WI38 (cell line): ENCODE results near the gene GOLGA8O.
"Not testable (repeated sequence)": the region's sequence is repeated elsewhere in the genome, so short reads cannot be mapped to it uniquely, and the experiment has no call there.

Experiments used
- H3K4me3 ChIP-seq: 2 replicates; pipeline ENCODE4 v1.5.1; 2011; ENCODE audit warnings: low read depth, mild to moderate bottlenecking, control low read depth, low read length

Gene GOLGA8O, protein sequence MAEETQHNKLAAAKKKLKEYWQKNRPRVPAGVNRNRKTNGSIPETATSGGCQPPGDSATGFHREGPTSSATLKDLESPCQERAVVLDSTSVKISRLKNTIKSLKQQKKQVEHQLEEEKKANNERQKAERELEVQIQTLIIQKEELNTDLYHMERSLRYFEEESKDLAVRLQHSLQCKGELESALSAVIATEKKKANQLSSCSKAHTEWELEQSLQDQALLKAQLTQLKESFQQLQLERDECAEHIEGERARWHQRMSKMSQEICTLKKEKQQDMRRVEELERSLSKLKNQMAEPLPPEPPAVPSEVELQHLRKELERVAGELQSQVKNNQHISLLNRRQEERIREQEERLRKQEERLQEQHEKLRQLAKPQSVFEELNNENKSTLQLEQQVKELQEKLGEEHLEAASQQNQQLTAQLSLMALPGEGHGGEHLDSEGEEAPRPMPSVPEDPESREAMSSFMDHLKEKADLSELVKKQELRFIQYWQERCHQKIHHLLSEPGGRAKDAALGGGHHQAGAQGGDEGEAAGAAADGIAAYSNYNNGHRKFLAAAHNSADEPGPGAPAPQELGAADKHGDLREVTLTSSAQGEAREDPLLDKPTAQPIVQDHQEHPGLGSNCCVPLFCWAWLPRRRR

DNA sequence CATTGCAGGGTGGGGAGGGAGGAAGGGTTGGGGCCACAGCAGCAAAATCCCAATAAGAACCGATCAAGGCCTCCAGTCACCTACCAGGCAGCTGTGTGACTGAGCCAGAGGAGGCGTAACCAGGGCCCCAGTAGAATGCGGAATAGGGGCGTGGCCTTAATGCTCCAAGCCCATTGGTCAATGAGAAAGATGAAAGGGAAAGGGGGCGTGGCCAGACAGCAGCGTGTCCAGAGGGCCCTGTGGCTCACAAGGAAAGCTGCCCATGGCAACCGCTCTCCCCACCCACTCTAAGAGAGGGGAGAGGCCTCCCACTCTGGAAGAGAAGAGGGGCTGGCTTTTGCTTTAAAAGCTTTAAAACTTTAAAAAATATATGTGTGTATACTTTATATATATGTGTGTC lies at the start of gene GOLGA8O:
Gene GOLGA8O (minus strand): TSS at position 101 of the 400 bp plus-strand sequence. CDS start 98 bp downstream, at position 3.
- not testable (repeated sequence) for H3K4me3 ChIP-seq

DNA sequence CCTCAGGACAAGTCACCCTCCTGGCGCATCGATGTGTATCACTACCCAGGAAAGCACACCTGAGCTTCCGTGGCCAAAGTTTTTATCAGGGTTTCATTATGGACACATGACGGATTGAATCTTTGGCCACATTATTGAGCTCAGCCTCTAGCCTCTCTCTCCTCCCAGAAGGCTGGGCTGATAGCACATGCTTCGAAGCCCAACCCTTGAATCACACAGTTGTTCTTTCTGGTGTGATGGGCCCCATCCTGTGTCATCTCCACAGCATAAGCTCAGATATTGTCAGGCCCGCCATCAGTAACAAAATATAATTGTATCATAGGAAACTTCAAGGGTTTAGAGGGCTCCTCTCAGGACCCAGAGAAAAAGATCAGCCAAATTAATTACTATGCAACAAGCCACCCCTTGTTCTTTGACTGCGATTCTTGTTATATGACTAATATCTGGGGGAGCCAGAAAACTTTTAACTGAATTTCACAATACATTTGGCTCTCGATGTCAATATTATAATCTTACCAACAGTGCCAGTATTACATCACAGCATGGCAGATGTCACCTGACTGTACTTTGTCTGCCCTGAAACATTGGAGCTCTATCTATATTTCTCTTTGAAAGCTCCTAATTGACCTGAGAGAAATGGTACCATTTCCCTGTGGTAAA lies 48.8 kb upstream of the GOLGA8O start:
- not testable (repeated sequence) for H3K4me3 ChIP-seq

DNA sequence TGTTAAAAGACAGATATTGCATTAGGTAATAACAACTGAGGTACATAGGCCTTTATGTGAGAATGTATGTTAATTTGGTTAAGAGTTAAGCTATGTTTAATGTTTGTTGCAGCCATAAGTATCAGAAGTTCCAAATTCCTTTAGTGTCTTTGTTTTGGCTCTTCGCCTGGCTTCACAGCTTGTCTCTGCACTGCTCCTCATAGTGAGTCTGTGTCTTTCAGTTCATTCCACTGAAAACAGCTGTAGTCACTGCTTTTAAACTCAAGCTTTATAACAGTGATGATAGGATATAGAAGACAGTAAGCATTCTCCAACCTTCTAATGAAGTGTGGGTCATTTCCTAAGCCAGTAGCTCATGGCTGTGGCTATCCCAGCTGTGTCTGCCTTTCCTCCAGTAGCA lies 47.5 kb upstream of the GOLGA8O start:
- H3K4me3 ChIP-seq: not testable (repeated sequence)

DNA sequence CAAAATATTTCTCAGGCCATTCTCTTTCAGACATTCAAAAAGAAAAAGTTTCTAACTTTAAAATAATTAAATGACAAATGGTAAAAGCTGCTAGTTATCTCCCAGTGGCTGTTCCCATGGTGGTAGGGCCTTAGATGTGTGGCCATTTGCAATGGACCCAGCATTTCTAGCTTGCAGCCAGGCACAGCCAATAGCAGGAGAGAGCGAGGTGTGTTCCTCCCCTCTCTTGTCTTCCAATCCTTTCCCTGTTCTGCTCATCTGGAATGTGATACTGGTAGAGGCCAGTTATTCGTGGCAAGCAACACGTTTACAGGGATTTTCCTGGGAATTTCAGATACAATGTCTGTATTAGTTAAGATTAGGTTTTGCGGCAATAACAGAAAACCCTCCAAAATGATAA lies 37.3 kb upstream of the GOLGA8O start:
- not testable (repeated sequence) for H3K4me3 ChIP-seq

DNA sequence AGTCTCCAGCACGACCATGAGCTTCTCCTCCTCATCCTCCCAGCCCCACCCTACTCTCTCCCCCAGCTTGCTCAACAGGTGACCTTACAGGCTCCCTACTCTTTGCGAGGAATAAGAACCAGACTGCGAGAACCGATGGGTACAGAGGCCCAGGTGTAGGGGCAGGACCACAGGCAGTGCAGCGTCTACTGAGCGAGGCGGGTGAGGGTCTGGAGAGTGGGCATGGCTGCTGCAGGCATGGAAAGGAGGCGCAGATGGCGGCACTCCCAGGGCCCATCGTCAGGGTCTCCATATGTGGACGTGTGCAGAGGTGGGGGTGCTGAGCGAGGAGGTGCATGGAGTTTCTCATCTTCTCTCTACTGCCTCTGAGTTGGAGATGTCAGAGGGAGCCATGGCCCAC lies 31.0 kb upstream of the GOLGA8O start:
- H3K4me3 ChIP-seq: not testable (repeated sequence)

DNA sequence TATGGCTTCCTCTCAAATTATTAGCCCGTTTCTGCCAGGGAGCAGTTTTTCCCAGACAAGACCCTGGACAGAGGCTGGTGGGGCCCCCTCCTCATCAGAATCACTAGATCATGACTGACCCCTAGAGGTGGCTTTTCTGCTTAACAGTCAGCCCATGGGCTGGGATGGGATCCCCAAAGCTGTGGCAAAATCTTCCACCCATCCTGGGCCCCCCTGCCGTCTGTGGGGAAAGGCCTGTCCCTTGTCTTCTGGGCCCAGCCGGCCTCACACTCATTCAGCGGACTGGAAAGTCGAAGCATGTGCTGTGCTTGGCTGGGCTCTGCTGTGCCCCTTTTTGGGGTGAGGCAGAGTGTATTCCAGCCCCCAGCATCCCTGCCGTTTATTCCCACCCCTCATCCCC lies 27.9 kb upstream of the GOLGA8O start:
- not testable (repeated sequence) for H3K4me3 ChIP-seq

DNA sequence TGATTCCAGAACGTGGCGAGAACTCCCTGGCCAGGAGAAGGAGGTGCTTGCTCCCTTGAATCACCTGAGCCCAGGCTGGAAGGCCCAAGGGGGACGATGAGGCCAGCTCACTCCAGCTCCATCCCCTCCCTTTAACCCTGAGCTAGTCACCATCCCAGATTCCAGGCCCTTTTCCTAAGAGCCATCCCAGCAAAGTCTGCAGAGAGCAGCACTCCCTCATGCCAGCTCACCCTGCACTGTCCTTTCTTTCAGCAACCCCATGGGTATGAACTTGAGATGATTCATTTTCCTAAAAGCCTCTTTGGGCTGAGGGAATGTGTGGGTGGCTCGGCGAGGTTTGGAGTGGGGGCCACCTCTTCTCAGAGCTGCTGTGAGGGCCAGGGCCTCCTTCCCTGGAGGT lies 26.2 kb upstream of the GOLGA8O start:
- H3K4me3 ChIP-seq: not testable (repeated sequence)

DNA sequence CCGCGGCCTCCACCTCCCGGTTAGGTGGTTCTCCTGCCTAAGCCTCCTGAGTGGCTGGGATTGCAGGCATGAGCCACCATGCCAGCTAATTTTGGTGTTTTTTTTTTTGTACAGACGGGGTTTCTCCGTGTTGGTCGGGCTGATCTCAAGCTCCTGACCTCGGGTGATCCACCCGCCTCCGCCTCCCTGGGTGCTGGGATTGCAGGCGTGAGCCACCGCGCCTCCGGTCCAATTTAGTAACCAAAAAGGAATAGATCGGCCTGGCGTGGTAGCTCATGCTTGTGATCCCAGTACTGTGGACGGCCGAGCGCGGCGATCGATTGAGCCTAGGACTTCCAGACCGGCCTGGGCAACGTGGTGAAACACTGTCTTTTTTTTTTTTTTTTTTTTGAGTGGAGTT lies 12.6 kb upstream of the GOLGA8O start:
- not testable (repeated sequence) for H3K4me3 ChIP-seq

DNA sequence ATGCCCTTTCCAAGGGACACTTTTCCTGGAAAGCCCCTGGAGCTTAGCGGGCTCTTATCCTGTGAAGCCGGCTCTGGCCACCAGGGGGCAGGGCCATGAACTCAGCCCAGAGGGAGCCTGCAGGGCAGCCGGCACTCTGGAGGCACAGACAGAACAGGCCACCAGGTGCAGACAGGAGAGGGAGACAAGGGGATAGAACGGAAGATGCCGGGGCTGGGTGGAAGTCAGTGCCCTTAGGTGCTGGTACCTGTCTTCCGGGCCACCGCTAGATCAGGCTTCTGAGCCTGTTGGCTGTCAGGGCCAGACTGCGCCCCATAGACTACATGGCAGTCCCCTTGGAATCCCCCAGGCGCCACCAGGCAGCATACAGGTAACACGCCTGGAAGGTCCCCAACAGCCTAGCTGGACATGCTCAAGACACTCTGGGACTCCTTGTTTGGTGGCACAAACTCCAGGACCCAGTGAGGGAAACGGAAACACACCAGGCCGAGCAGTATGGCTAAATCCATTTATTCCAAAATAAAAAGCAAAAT lies 14.9 kb downstream of the GOLGA8O start:
- H3K4me3 ChIP-seq: not testable (repeated sequence)

DNA sequence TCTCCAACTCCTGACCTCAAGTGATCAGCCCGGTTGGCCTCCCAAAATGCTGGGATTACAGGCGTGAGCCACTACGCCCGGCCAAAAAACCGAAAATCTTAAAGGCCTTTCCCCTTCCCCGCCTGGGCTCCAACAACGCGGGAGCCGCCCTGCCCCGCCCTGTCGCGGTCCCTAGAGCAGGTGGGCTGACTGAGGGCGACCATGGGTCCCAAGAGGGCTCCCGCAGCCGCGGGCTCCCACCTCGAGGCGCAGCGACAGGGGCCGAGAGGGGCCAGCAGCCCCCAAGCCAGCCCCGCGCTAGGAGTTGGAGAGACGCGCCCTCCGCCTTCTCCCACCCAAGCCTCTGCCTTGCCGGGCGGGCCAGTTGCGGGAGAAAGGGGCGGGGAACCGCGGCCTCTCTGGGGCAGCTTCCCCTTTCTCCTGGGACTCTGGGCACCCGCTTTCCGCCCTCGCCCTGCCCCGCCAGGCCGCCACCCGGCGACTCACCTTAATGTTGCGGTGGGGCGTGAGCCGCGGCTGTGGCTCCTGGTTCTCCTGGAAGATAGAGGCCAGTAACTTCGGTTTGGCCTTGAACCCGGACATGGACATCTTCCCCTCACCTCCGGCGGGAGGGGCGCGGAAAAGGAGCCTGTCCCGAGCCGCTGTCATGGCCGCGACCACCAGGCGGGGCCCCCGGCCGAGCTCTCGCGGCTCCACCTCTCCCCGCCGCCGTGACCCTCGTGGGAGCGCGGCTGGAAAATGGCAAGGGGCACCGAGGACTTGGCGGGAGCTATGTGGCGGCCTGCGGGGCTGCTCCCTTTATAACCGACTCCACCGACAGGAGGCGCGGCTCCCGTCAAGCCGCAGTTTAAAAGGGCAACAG lies 21.1 kb downstream of the GOLGA8O start:
- not testable (repeated sequence) for H3K4me3 ChIP-seq

DNA sequence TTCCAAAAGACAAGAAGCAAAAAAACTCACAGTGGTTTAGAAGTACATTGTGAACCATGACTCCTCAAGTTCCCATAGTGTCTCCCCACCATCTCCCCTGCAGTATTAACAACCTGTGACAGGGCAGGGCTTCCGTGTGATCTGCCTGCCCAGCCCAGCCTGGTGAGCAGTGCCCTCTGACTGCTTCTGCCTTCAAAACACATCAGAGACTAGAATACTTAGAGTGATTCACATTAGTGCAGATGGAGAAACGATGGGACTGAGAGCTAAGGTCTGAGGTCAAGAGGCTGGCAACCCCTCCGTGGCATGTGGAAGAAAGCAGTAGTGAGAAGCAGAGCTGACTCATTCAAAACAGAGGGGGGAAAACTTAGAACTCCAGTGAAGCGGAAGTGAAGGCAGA lies 27.8 kb downstream of the GOLGA8O start:
- not testable (repeated sequence) for H3K4me3 ChIP-seq

DNA sequence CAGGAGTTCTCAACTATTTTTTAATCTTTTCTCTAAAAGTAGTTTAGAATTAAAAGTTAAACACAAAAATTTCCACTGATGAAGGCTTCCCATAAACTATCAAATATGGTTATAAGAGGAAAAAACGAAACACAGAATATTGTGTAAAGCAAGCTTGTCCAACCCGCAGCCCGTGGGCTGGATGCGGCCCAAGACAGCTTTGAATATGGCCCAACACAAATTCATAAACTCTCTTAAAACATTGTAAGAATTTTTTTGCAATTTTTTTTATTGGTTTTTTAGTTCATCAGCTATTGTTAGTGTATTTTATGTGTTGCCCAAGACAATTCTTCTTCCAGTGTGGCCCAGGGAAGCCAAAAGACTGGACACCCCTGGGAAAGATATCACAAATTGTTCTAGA lies 28.9 kb downstream of the GOLGA8O start:
- not testable (repeated sequence) for H3K4me3 ChIP-seq

DNA sequence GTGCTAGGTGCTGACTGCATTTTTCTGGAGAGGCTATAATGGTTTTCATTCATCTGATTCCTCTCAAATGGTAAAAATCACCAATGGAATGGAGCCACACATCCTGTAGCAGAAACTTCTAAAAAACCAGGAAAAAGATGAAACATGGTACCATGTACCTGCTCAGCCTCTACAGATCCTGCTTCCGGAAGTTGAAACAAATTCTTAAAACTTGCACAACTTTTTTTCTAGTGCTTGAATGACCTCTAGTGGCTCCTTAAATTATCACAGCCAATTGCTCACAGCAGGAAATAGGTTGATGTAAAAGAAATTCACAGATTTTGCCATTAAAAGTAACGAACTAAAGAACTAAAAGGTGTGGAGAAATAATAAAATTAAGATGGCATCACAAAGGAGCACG lies 47.5 kb downstream of the GOLGA8O start:
- H3K4me3 ChIP-seq: not testable (repeated sequence)

DNA sequence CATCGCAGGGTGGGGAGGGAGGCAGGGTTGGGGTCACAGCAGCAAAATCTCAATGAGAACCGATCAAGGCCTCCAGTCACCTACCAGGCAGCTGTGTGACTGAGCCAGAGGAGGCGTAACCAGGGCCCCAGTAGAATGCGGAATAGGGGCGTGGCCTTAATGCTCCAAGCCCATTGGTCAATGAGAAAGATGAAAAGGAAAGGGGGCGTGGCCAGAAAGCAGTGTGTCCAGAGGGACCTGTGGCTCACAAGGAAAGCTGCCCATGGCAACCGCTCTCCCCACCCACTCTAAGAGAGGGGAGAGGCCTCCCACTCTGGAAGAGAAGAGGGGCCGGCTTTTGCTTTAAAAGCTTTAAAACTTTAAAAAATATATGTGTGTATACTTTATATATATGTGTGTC lies 52.2 kb downstream of the GOLGA8O start, which contains the start of gene GOLGA8K:
Gene GOLGA8K (minus strand): TSS at position 101 of the 400 bp plus-strand sequence. CDS start 98 bp downstream, at position 3.
- not testable (repeated sequence) for H3K4me3 ChIP-seq

DNA sequence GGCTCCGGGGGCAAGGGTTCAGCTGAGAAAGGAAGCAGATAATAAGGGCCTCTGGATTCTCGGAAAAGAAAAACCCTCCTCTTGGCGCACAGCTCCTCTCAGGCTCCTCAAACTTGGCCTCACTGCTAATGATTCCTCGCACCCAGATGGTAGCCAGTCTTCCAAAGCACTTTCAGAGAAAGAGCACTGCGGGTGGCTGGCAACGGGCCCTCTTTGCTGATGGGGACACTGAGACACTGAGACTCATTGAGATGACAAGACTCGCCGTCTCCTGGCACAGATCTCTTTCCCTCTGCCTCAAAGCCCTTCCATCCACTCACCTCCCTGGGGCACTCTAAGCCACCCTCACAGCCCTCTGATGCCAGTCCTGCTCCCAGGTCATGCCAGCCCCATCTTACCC lies 58.9 kb downstream of the GOLGA8O start:
- H3K4me3 ChIP-seq: not testable (repeated sequence)
